GM23248 (cell line): Measurements from ENCODE around the gene SF3B3. TPM values are rescaled to one million over a fixed set of nuclear protein-coding genes. Genes with fewer than 3 reads are reported as not detected.
A peak's percentile ranks its signal among the peaks of the same experiment; 100 is the strongest.
"Not testable (repeated sequence)": the region's sequence is repeated elsewhere in the genome, so short reads cannot be mapped to it uniquely, and the experiment has no call there.

ENCODE experiments used
- DNase-seq: peaks from one replicate; pipeline ENCODE4 v3.0.0-alpha.2; 2015
- H2AFZ ChIP-seq: fragments of 200-600 bp; sonication (generic); 2 replicates; pipeline ENCODE4 v1.6.1; 2016; ENCODE audit warnings: antibody characterized with exemption
- H3F3A ChIP-seq: fragments of 200-600 bp; sonication (generic); 2 replicates; pipeline ENCODE4 v1.6.1; 2016; ENCODE audit warnings: mild to moderate bottlenecking, antibody characterized with exemption, mixed run types; ENCODE audit not compliant: insufficient read depth
- H3K27ac ChIP-seq: fragments of 200-600 bp; sonication (generic); 2 replicates; pipeline ENCODE4 v1.5.1; 2016; ENCODE audit warnings: mild to moderate bottlenecking
- H3K27me3 ChIP-seq: fragments of 200-600 bp; sonication (generic); replicated peaks from 2 replicates; pipeline ENCODE4 v1.6.1; 2016; ENCODE audit warnings: mild to moderate bottlenecking; ENCODE audit not compliant: insufficient read depth
- H3K36me3 ChIP-seq: fragments of 200-600 bp; sonication (generic); 2 replicates; pipeline ENCODE4 v1.6.1; 2016; ENCODE audit warnings: low read depth, mild to moderate bottlenecking
- H3K4me1 ChIP-seq: fragments of 200-600 bp; sonication (generic); 2 replicates; pipeline ENCODE4 v1.6.1; 2016; ENCODE audit warnings: mild to moderate bottlenecking; ENCODE audit not compliant: insufficient read depth
- H3K4me2 ChIP-seq: fragments of 200-600 bp; sonication (generic); one replicate; pipeline ENCODE4 v1.6.1; 2016; ENCODE audit warnings: mild to moderate bottlenecking; ENCODE audit not compliant: unreplicated experiment
- H3K4me3 ChIP-seq: fragments of 200-600 bp; sonication (generic); 2 replicates; pipeline ENCODE4 v1.5.1; 2016; ENCODE audit warnings: mild to moderate bottlenecking
- H3K79me2 ChIP-seq: fragments of 200-600 bp; sonication (generic); 2 replicates; pipeline ENCODE4 v1.6.1; 2016; ENCODE audit warnings: mild to moderate bottlenecking; ENCODE audit not compliant: insufficient read depth
- H3K9ac ChIP-seq: fragments of 200-600 bp; sonication (generic); 2 replicates; pipeline ENCODE4 v1.6.1; 2016; ENCODE audit warnings: mild to moderate bottlenecking
- H3K9me2 ChIP-seq: fragments of 200-600 bp; sonication (generic); 2 replicates; pipeline ENCODE4 v1.6.1; 2016; ENCODE audit warnings: mixed run types, mild to moderate bottlenecking, moderate library complexity; ENCODE audit not compliant: insufficient read depth
- H3K9me3 ChIP-seq: fragments of 200-600 bp; sonication (generic); one replicate; pipeline ENCODE4 v1.6.1; 2017; ENCODE audit warnings: low read depth
- H4K20me1 ChIP-seq: fragments of 200-600 bp; sonication (generic); 2 replicates; pipeline ENCODE4 v1.6.0; 2016; ENCODE audit not compliant: insufficient read depth
- EZH2 ChIP-seq: fragments of 200-600 bp; sonication (generic); IDR thresholded peaks from 2 replicates; pipeline ENCODE4 v1.6.1; 2018; ENCODE audit warnings: antibody characterized with exemption, mild to moderate bottlenecking; ENCODE audit not compliant: insufficient read depth, poor library complexity, severe bottlenecking
- EZH2phosphoT487 ChIP-seq: fragments of 200-600 bp; sonication (generic); IDR thresholded peaks from 2 replicates; pipeline ENCODE4 v1.6.1; 2018; ENCODE audit warnings: antibody characterized with exemption, moderate library complexity, mild to moderate bottlenecking, low read depth; ENCODE audit not compliant: insufficient read depth
- WGBS, 2 experiments: methylation state at CpG; one replicate each; pipeline ENCODE4 v1.1.6; 2015 to 2017; ENCODE audit warnings: low lambda C conversion rate in 2 of 2, low coverage in 1 of 2; ENCODE audit errors: missing lambda C conversion rate in 2 of 2; 5-methylcytosine and 5-hydroxymethylcytosine counted together
- in situ Hi-C: fragments of 300-500 bp; cut with MboI; formaldehyde crosslinking; loops from 2 replicates; pipeline ENCODE4 v1.15.0; 2020
- polyA plus RNA-seq: library from polyadenylated mRNA; unstranded; fragments of >200 nt; fragmentation: Nextera tagmentation; extraction: Ambion mirVana; gene quantifications from 2 replicates; pipeline ENCODE4 v1.2.1, GENCODE V29; 2016
- small RNA-seq: library from RNA; depleted of rRNA; stranded (forward); fragments of <200 nt; gene quantifications from one replicate; pipeline ENCODE3, GENCODE V24; 2014; ENCODE audit warnings: low read depth, low replicate concordance
- total RNA-seq: library from RNA; depleted of rRNA; stranded (reverse); fragments of >200 nt; shearing (Covaris generic); gene quantifications from 2 replicates; pipeline ENCODE4 v1.2.3, GENCODE V29; 2014; rRNA removed

SF3B3 gene
- total and polyA plus RNA-seq, 2 experiments from 2014 or later = 166 to 185 TPM

DNA sequence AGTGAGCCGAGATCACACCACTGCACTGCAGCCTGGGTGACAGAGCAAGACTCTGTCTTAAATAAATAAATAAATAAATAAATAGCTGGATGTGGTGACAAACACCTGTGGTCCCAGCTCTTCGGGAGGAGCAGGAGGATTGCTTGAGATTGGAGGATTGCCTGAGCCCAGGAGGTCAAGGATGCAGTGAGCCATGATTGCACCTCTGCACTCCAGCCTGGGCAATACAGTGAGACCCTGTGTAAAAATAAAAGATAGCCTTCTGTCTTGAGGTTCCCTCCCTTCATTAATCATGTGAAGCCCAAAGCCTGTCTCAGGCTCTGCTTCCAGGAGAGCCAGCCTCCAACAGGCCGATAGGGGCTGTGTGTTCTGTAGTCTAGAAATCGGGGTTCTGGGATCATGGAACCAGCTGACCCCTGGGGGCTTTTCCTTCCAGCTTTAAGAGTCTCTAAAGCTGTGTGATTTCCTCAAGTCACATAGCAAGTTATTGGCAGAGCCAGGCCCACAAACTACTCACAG lies 88.2 kb downstream of the SF3B3 start:
- Histone ChIP-seq H3K9ac (no peak overlapping the region), H3K27me3 (0 out of 2 replicates have a peak, but pooled peaks cover 6% of the 10 kb centered on the region), H3K4me2 (no peak overlapping the region), H3K36me3 (no peaks in the 10 kb centered on the region), H4K20me1 (no peaks in the 10 kb centered on the region), H3K4me3 (no peak overlapping the region), H2AFZ (no peak overlapping the region), H3K4me1 (no peaks in the 10 kb centered on the region), H3K9me3 (no peaks in the 10 kb centered on the region), H3K9me2 (no peaks in the 10 kb centered on the region), H3F3A (no peaks in the 10 kb centered on the region), H3K79me2 (no peaks in the 10 kb centered on the region), H3K27ac (no peak overlapping the region)
- in situ Hi-C loops = no loop called here
- TF ChIP-seq EZH2phosphoT487 (no peak), EZH2 (no peak)
- 62 to 67% methylated on average over 4 of the region's 4 CpGs for WGBS, 2 experiments
- DNase-seq = no peak

DNA sequence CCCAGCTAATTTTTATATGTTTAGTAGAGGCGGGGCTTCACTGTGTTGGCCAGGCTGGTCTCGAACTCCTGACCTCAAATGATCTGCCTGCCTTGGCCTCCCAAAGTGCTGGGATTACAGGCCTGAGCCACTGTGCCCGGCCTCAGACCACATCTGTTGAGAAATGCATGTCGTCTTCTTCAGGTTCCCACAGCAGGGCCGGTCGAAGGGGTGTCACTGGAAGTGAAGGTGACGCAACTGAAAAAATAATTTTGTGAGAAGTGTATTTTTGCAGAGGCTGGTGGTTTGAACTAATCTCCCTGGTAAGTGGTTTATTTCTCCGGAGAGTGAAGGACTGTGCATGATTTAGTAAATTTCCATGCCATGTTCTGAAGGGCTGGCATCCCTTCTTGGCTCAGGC lies 89.3 kb downstream of the SF3B3 start:
- Histone ChIP-seq H3K27me3 (no peaks in the 10 kb centered on the region), H2AFZ (no peak overlapping the region), H4K20me1 (no peaks in the 10 kb centered on the region), H3K4me3 (no peak overlapping the region), H3K27ac (no peak overlapping the region), H3K36me3 (no peaks in the 10 kb centered on the region), H3F3A (no peaks in the 10 kb centered on the region), H3K9me3 (no peaks in the 10 kb centered on the region), H3K79me2 (no peaks in the 10 kb centered on the region), H3K9ac (no peak overlapping the region), H3K4me1 (no peaks in the 10 kb centered on the region), H3K9me2 (no peaks in the 10 kb centered on the region), H3K4me2 (no peak overlapping the region)
- 87 to 93% methylated on average over 8 of the region's 8 CpGs for WGBS, 2 experiments
- no peak for TF ChIP-seq EZH2
- no peak for TF ChIP-seq EZH2phosphoT487
- in situ Hi-C loops = no loop called here
- no peak for DNase-seq

DNA sequence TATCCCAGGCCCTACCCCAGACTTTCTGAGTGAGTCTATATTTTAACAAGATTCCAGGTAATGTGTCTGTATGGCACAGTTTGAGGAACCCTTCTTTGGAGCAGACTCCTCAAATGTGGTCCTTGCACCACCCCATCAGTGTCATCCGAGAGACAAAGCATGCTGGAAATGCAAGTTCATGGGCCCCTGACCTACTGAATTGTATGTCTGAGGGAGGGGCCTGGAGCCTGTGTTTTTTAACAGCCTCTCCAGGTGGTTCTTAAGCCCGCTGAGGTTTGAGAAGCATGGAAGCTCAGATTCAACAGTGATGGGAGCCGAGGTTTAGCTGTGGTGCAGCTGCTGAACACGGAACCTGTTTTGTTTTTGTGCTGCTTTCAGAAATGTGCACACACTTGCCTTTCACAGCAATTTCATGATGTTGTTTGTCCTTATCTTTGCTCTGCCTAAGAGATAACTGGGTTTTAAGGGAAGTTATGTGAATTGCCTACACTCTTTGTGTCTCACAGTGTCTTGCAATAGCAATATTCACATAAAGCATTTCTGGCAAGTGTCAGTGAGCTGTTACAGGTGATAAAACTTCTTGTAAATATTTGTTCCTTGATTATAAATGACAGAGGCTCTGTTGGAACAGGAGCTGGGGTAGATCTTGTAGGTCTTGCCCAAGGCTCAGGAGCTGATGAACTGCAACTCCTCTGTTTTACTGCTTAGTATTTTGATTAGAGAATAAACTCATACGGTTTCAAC lies 90.8 kb downstream of the SF3B3 start:
- H3K9me2 ChIP-seq = no peaks in the 10 kb centered on the region
- TF ChIP-seq EZH2phosphoT487 = no peak
- TF ChIP-seq EZH2 = no peak
- DNase-seq = no peak
- no peaks in the 10 kb centered on the region for H3K4me1 ChIP-seq
- no peaks in the 10 kb centered on the region for H3K36me3 ChIP-seq
- no peaks in the 10 kb centered on the region for H3K79me2 ChIP-seq
- H4K20me1 ChIP-seq = no peaks in the 10 kb centered on the region
- H3K9ac ChIP-seq = no peak overlapping the region
- H2AFZ ChIP-seq = no peak overlapping the region
- no peaks in the 10 kb centered on the region for H3F3A ChIP-seq
- no peak overlapping the region for H3K4me3 ChIP-seq
- no peak overlapping the region for H3K27ac ChIP-seq
- H3K9me3 ChIP-seq = no peaks in the 10 kb centered on the region
- in situ Hi-C loops = no loop called here
- H3K4me2 ChIP-seq = no peak overlapping the region
- no peaks in the 10 kb centered on the region for H3K27me3 ChIP-seq
- 65 to 71% methylated on average over 5 of the region's 5 CpGs for WGBS, 2 experiments

DNA sequence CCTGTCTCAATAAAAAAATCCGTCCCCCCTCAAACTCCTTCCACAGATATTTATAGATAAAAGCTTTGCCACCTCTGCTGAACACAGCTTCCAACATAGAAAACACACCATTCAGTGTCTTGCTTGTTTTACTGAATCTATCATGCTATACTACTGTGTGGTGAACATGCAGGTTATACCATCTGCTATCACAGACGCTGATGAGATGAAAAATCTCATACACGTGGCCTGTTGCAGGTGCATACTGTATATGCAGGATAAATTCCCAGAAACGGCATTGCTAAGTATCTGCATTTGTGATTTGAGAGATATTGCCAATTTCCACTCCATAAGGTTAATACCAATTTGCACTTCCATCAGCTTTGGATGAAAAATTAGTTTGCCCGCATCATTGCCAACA lies 92.3 kb downstream of the SF3B3 start:
- in situ Hi-C loops = no loop called here
- TF ChIP-seq EZH2phosphoT487 (no peak), EZH2 (no peak)
- no peak overlapping the region for H3K27ac ChIP-seq
- no peaks in the 10 kb centered on the region for H3K9me2 ChIP-seq
- 75 to 82% methylated on average over 5 of the region's 5 CpGs for WGBS, 2 experiments
- no peak overlapping the region for H2AFZ ChIP-seq
- no peaks in the 10 kb centered on the region for H3K9me3 ChIP-seq
- no peaks in the 10 kb centered on the region for H3K79me2 ChIP-seq
- H3K4me1 ChIP-seq = no peaks in the 10 kb centered on the region
- H3K36me3 ChIP-seq = no peaks in the 10 kb centered on the region
- no peak overlapping the region for H3K4me3 ChIP-seq
- H3K27me3 ChIP-seq = no peaks in the 10 kb centered on the region
- no peaks in the 10 kb centered on the region for H3F3A ChIP-seq
- no peaks in the 10 kb centered on the region for H4K20me1 ChIP-seq
- no peak overlapping the region for H3K9ac ChIP-seq
- DNase-seq = no peak
- H3K4me2 ChIP-seq = no peak overlapping the region

DNA sequence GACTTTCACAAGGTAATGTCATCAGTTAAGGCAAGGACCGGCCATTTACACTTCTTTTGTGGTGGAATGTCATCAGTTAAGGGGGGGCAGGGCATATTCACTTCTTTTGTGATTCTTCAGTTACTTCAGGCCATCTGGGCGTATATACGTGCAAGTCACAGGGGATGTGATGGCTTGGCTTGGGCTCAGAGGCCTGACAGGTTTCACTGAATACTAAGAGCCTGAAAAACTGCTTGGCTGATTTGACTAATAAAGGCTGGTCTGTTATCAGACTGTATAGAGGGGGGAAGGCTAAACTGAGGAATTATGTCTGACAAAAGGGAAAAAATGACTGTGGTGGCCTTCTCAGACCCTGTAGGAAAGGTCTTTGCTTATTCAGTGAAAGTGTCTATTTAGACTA lies 98.2 kb downstream of the SF3B3 start:
- DNase-seq, H3F3A ChIP-seq, H3K4me3 ChIP-seq, H4K20me1 ChIP-seq, H3K27ac ChIP-seq, H3K27me3 ChIP-seq, H3K9ac ChIP-seq, H3K9me3 ChIP-seq, H3K9me2 ChIP-seq, H3K36me3 ChIP-seq, H3K79me2 ChIP-seq, in situ Hi-C loops, H3K4me1 ChIP-seq, H2AFZ ChIP-seq, H3K4me2 ChIP-seq: not testable (repeated sequence)
- WGBS, 2 experiments = 72 to 86% methylated on average over 3 of the region's 3 CpGs

Small RNA genes within 50 kb of the gene (small RNA-seq; reads per million reads assigned to genes)
- gene SNORD111 (9.6 reads per million, percentile 84 among the genes with 10 or more reads in this experiment), gene SNORD111B (14.6 reads per million, percentile 87 among the genes with 10 or more reads in this experiment)

Other genes with a start within 250 kb of the SF3B3 start
- 160 and 179 TPM in 2 replicates for gene AARS1, start 234.3 kb upstream of the SF3B3 start, total RNA-seq
- 130 and 138 TPM in 2 replicates for gene AARS1, start 234.3 kb upstream of the SF3B3 start, polyA plus RNA-seq
- 16.7 and 31.8 TPM in 2 replicates for gene DDX19B, start 224.6 kb upstream of the SF3B3 start, total RNA-seq
- gene DDX19B, start 224.6 kb upstream of the SF3B3 start, polyA plus RNA-seq = 33.0 and 33.2 TPM in 2 replicates
- 43.3 and 43.9 TPM in 2 replicates for gene DDX19A, start 176.9 kb upstream of the SF3B3 start, total RNA-seq
- 36.0 and 36.9 TPM in 2 replicates for gene DDX19A, start 176.9 kb upstream of the SF3B3 start, polyA plus RNA-seq
- 28.8 and 32.5 TPM in 2 replicates for gene ST3GAL2, start 84.7 kb upstream of the SF3B3 start, total RNA-seq
- gene ST3GAL2, start 84.7 kb upstream of the SF3B3 start, polyA plus RNA-seq = 10.8 and 13.3 TPM in 2 replicates
- gene FCSK, start 69.2 kb upstream of the SF3B3 start, total RNA-seq = 6.1 and 6.8 TPM in 2 replicates
- 2.2 and 2.6 TPM in 2 replicates for gene FCSK, start 69.2 kb upstream of the SF3B3 start, polyA plus RNA-seq
- 66.4 and 83.2 TPM in 2 replicates for gene COG4, start 262 bp upstream of the SF3B3 start, total RNA-seq
- gene COG4, start 262 bp upstream of the SF3B3 start, polyA plus RNA-seq = 59.0 and 60.6 TPM in 2 replicates
- gene IL34, start 122.7 kb downstream of the SF3B3 start, total RNA-seq = 1.0 TPM in 1 of 2 replicates, not detected in the other
- gene IL34, start 122.7 kb downstream of the SF3B3 start, polyA plus RNA-seq = 0.15 TPM in 1 of 2 replicates, not detected in the other
- 13.2 and 23.7 TPM in 2 replicates for gene MTSS2, start 162.2 kb downstream of the SF3B3 start, total RNA-seq
- 0.43 and 0.44 TPM in 2 replicates for gene MTSS2, start 162.2 kb downstream of the SF3B3 start, polyA plus RNA-seq